ENCODE data around the gene TUBB4A.

GRCh38 chr19:6478815-6479214, 23.3 kb downstream of the TUBB4A start:
- TF ChIP-seq, protein P1, sequence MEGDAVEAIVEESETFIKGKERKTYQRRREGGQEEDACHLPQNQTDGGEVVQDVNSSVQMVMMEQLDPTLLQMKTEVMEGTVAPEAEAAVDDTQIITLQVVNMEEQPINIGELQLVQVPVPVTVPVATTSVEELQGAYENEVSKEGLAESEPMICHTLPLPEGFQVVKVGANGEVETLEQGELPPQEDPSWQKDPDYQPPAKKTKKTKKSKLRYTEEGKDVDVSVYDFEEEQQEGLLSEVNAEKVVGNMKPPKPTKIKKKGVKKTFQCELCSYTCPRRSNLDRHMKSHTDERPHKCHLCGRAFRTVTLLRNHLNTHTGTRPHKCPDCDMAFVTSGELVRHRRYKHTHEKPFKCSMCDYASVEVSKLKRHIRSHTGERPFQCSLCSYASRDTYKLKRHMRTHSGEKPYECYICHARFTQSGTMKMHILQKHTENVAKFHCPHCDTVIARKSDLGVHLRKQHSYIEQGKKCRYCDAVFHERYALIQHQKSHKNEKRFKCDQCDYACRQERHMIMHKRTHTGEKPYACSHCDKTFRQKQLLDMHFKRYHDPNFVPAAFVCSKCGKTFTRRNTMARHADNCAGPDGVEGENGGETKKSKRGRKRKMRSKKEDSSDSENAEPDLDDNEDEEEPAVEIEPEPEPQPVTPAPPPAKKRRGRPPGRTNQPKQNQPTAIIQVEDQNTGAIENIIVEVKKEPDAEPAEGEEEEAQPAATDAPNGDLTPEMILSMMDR (IDR thresholded peaks at IDR 0.05), result no peak
- no peak for TF ChIP-seq POLR2A (IDR thresholded peaks at IDR 0.05)
